ENCODE data around the gene CHD2.

DNA sequence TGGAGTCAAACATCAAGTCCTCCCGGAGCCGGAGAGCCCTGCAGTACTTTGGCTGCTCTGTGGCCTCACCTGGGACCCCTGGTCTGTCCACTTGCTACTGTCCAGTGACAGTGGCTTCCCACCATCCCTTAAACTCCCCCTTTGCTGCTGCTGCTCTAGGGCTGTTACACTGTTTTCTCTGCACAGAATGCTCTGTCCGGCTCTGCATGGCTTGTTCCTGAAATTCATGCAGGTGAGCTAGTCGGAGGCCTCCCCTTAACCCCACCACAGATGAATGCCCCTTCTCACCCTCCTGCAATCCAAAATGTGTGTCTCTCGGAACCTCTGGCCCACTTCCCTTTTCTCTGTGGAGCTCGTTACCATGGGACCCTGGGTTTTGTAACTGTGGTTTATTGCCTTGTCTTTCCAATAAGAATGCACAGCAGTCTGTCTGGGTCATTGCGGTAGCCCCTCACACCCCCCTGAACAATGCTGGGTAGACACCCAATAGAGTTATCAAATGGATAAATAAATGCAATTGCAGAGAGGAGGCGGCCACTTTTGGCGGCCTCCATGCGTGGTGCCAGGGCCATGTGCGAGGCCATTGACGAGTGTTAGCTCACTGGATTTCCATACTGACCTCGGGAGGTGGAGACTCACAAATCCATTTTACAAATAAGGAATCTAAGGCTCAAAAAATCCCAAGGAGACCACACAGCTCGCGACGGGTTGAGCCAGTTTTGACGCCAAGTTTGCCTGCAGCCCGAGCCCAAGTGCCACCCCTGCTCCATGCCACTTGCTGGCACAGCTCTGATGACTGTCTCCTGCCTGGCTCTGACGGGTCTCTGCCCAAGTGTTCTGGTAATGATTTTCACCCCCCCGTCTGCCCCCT lies 140.4 kb downstream of the CHD2 start:
- TF ChIP-seq SUZ12 (IDR thresholded peaks at IDR 0.05; ENCODE audit: extremely low read depth, insufficient read depth, insufficient read length) (no peak), YY1 (IDR thresholded peaks at IDR 0.05; ENCODE audit: insufficient read depth, insufficient read length) (no peak)

Measured in NT2/D1 (cell line).